Upper lobe of left lung (tissue), 4 donors: ENCODE results near the gene TMEM207.

Source experiments
- CTCF ChIP-seq, 6 experiments: fragments of 450-650 bp in 4 of 6; fragments of 200-600 bp in 2 of 6; sonication (generic) in 2 of 6; IDR thresholded peaks; one replicate each; pipeline ENCODE4 v1.5.1; 2016 to 2019; ENCODE audit warnings: antibody characterized with exemption in 6 of 6
- POLR2A ChIP-seq, 4 donors: fragments of 450-650 bp; IDR thresholded peaks; one replicate each; pipeline ENCODE4 v1.5.1; 2016 to 2017; ENCODE audit warnings: antibody characterized with exemption in 4 of 4, mild to moderate bottlenecking in 2 of 4
- POLR2AphosphoS5 ChIP-seq, 2 donors: sonication (generic); formaldehyde crosslinking; IDR thresholded peaks; one replicate each; pipeline ENCODE4 v1.5.1; 2017; ENCODE audit warnings: antibody characterized with exemption in 2 of 2

DNA sequence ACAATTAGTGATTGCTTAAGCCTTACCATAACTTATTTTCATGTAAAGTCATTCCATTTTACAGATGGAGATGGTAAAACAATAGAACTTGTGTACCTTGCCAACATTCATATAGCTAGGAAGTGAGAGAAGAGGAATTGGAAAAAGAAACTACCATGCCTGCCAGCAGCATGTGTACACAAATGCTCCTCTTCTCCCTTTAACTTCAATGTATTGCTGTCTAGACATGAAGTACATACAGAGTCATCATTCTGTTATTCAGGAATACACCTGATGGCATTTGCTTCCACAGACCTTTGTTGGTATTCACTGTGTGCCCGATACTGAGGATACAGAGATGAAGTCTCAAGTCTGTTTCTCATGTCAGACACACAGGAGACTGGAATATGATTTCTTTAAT is 7.1 kb upstream of the TMEM207 start:
- no peak for TF ChIP-seq CTCF (IDR thresholded peaks at IDR 0.05)
- TF ChIP-seq POLR2AphosphoS5 (IDR thresholded peaks at IDR 0.05): no peak
- no peak for TF ChIP-seq POLR2A (IDR thresholded peaks at IDR 0.05)
